Lung (tissue), 12 donors: Measurements from ENCODE around the gene HOXB7. TPM values are rescaled to one million over a fixed set of nuclear protein-coding genes. Genes with fewer than 3 reads are reported as not detected.

Source experiments
- ATAC-seq: fragments of 200-7000 bp; cut with Tn5 transposase; one replicate; pipeline ENCODE4 v1.9.1; 2020; ENCODE audit warnings: moderate number of reproducible peaks; ENCODE audit not compliant: insufficient read depth, low FRiP score
- DNase-seq, 3 donors: peaks; one replicate each; pipeline ENCODE4 v3.0.0-alpha.2; 2013 to 2017
- H3K27ac ChIP-seq, 2 donors: one replicate each; pipeline ENCODE4 v1.5.1; 2013; ENCODE audit warnings: mild to moderate bottlenecking in 2 of 2, moderate library complexity in 2 of 2, control low read depth in 1 of 2, inconsistent platforms in 1 of 2, low read depth in 1 of 2, low read length in 1 of 2
- H3K27me3 ChIP-seq, 3 donors: one replicate each; pipeline ENCODE4 v1.5.1; 2013; ENCODE audit warnings: low read length in 2 of 3; ENCODE audit not compliant: control insufficient read depth in 3 of 3, insufficient read depth in 3 of 3
- H3K36me3 ChIP-seq, 4 donors: one replicate each; pipeline ENCODE4 v1.5.1; 2013; ENCODE audit warnings: low read length in 4 of 4, mild to moderate bottlenecking in 1 of 4, moderate library complexity in 1 of 4; ENCODE audit not compliant: control insufficient read depth in 4 of 4, insufficient read depth in 4 of 4
- H3K4me1 ChIP-seq, 5 donors: one replicate each; pipeline ENCODE4 v1.5.1; 2013; ENCODE audit warnings: low read length in 5 of 5, mild to moderate bottlenecking in 2 of 5, moderate library complexity in 1 of 5; ENCODE audit not compliant: control insufficient read depth in 5 of 5, insufficient read depth in 5 of 5
- H3K4me3 ChIP-seq: one replicate; pipeline ENCODE4 v1.5.1; 2013; ENCODE audit warnings: mild to moderate bottlenecking, control low read depth, moderate library complexity
- H3K9ac ChIP-seq, 2 donors: one replicate each; pipeline ENCODE4 v1.5.1; 2013; ENCODE audit warnings: low read length in 2 of 2, control low read depth in 1 of 2; ENCODE audit not compliant: insufficient read depth in 1 of 2
- H3K9me3 ChIP-seq, 4 donors: one replicate each; pipeline ENCODE4 v1.5.1; 2013; ENCODE audit warnings: low read length in 3 of 4, mild to moderate bottlenecking in 1 of 4, moderate library complexity in 1 of 4; ENCODE audit not compliant: control insufficient read depth in 4 of 4, insufficient read depth in 3 of 4
- CTCF ChIP-seq: IDR thresholded peaks from 2 replicates; pipeline ENCODE4 v1.5.1; 2012; ENCODE audit warnings: mild to moderate bottlenecking; ENCODE audit errors: control extremely low read depth, extremely low read depth
- WGBS, 2 donors: extraction: QIAGEN DNeasy Blood & Tissue Kit; methylation state at CpG; one replicate each; pipeline ENCODE4 v1.1.7; 2013; 5-methylcytosine and 5-hydroxymethylcytosine counted together
- polyA plus RNA-seq, 2 donors: library from polyadenylated mRNA; stranded (reverse); fragments of 200-250 nt; gene quantifications; one replicate each; pipeline ENCODE4 v1.2.1, GENCODE V29; 2013
- total RNA-seq, 2 donors: library from RNA; depleted of rRNA in 1 of 2; stranded (reverse); fragments of >200 nt in 1 of 2; gene quantifications; one replicate each; pipeline ENCODE4 v1.2.1, GENCODE V29; 2014 to 2021
- donor health status: control.
- donor health status: control.
- donor health status: Bipolar disorder and iron deficiency.
- donor health status: healthy.
- donor health status: DM: yes; HTN: yes; CAD: no.

The HOXB7 gene
- total and polyA plus RNA-seq, 4 donors: 0.43 to 3.3 (median 2.3) TPM

GRCh38 chr17:48634493-48635208 is 23.8 kb upstream of the HOXB7 start:
- H3K27ac ChIP-seq: no peak overlapping the region
- no peak for DNase-seq
- no peak overlapping the region for H3K4me3 ChIP-seq
- no peak overlapping the region for H3K9ac ChIP-seq
- WGBS, 2 donors: 32 to 52% methylated on average over 20 of the region's 20 CpGs
- no peak for ATAC-seq
- H3K27me3 ChIP-seq: peaks cover 24 to 96% (median 95%) of the 10 kb centered on the region in 3 donors
- TF ChIP-seq CTCF: no peak
- peaks cover 0 to 4% (median 0%) of the 10 kb centered on the region in 4 donors for H3K9me3 ChIP-seq
- H3K4me1 ChIP-seq: no peaks in the 10 kb centered on the region
- H3K36me3 ChIP-seq: no peaks in the 10 kb centered on the region

- Histone ChIP-seq H3K27ac (no peak overlapping the region), H3K4me3 (no peak overlapping the region), H3K9ac (no peak overlapping the region), H3K4me1 (no peaks in the 10 kb centered on the region), H3K36me3 (no peaks in the 10 kb centered on the region), H3K9me3 (peaks cover 0 to 4% (median 0%) of the 10 kb centered on the region in 4 donors), H3K27me3 (peaks cover 25 to 97% (median 95%) of the 10 kb centered on the region in 3 donors)
- ATAC-seq (no peak), DNase-seq (no peak)
- WGBS, 2 donors: 31 to 41% methylated on average over 35 of the region's 35 CpGs
- TF ChIP-seq CTCF: no peak
Observed at GRCh38 chr17:48633266-48633677, 22.5 kb upstream of the HOXB7 start.

GRCh38 chr17:48632579-48633265 is 21.9 kb upstream of the HOXB7 start:
- DNase-seq: peak in 1 of 3 donors; percentile 11
- peaks cover 0 to 4% (median 0%) of the 10 kb centered on the region in 4 donors for H3K9me3 ChIP-seq
- H3K4me1 ChIP-seq: no peaks in the 10 kb centered on the region
- H3K27me3 ChIP-seq: peaks cover 21 to 97% (median 95%) of the 10 kb centered on the region in 3 donors
- no peak for ATAC-seq
- WGBS, 2 donors: 39 to 63% methylated on average over 7 of the region's 7 CpGs
- H3K9ac ChIP-seq: no peak overlapping the region
- TF ChIP-seq CTCF: no peak
- no peaks in the 10 kb centered on the region for H3K36me3 ChIP-seq
- no peak overlapping the region for H3K27ac ChIP-seq
- H3K4me3 ChIP-seq: no peak overlapping the region
